ENCODE measurements around the gene KRTAP12-4.

Gene KRTAP12-4

DNA sequence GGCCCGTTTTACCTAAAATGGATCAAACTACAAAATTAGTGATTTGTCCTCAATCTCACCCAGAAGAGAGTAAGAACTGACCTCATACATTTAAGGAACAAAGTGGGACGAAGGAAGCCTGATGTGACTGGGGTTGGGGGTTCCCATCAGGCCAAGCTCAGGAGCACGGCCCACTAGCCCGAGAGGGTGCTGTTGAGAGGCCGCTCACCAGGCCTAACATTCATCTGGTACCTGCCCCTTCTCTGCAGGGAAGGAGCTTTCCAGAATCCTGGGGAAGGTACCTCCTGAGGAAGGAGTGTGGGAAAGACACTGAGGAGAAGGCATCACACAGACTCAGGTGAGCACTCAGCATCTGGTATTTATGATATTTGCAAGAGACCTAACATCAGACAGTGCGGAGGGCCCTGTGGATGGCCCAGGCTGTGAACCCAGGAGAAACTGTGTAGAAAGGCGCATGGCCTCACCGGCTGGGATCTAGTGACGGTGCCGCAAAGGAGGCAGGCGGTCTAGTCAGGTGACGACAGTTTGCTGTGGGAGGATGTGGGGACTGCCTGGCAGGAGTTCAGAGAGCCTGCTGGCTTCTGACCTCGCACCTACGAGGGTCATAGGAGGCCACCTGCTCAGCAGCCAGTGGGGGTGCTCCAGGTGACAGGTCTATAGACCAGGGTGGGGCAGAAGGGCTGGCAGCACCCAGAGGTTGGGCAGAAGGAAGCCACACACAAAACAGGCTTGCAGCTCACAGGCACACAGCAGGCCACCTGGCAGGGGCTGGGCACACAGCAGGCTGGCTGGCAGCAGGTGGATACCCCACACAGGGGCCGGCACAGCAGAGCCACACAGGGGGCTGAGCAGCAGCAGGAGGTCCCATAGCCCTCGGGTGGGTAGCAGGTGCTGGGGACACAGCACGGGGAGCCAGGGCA, 543 bp downstream of the KRTAP12-4 start:
- Histone ChIP-seq H3K9ac (ENCODE audit: low read length) (no peak overlapping the region), H4K20me1 (ENCODE audit: low read depth, low read length) (no peaks in the 10 kb centered on the region), H3K4me3 (ENCODE audit: insufficient read depth, low read length, poor library complexity, severe bottlenecking) (no peak overlapping the region), H3K27ac (ENCODE audit: low read depth, low read length) (no peak overlapping the region), H3K9me3 (ENCODE audit: insufficient read depth, low read length) (no peaks in the 10 kb centered on the region), H3K36me3 (ENCODE audit: low read length) (no peaks in the 10 kb centered on the region), H3K79me2 (ENCODE audit: insufficient read depth, low read length) (no peaks in the 10 kb centered on the region), H3K9me2 (replicated peaks; ENCODE audit: insufficient read depth, low read length) (no peaks in the 10 kb centered on the region), H3K4me2 (ENCODE audit: low read depth, low read length, poor library complexity, severe bottlenecking) (no peak overlapping the region), H3K27me3 (ENCODE audit: low read length) (no peaks in the 10 kb centered on the region), H3F3A (ENCODE audit: insufficient read depth) (no peaks in the 10 kb centered on the region), H2AFZ (ENCODE audit: low read depth, low read length, severe bottlenecking) (no peak overlapping the region)
- TF ChIP-seq, protein P1, sequence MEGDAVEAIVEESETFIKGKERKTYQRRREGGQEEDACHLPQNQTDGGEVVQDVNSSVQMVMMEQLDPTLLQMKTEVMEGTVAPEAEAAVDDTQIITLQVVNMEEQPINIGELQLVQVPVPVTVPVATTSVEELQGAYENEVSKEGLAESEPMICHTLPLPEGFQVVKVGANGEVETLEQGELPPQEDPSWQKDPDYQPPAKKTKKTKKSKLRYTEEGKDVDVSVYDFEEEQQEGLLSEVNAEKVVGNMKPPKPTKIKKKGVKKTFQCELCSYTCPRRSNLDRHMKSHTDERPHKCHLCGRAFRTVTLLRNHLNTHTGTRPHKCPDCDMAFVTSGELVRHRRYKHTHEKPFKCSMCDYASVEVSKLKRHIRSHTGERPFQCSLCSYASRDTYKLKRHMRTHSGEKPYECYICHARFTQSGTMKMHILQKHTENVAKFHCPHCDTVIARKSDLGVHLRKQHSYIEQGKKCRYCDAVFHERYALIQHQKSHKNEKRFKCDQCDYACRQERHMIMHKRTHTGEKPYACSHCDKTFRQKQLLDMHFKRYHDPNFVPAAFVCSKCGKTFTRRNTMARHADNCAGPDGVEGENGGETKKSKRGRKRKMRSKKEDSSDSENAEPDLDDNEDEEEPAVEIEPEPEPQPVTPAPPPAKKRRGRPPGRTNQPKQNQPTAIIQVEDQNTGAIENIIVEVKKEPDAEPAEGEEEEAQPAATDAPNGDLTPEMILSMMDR (IDR thresholded peaks at IDR 0.05; ENCODE audit: insufficient read depth, low read length, poor library complexity, severe bottlenecking), result no peak
- no peak for TF ChIP-seq EZH2phosphoT487 (conservative IDR thresholded peaks at IDR 0.05; ENCODE audit: low read length)

DNA sequence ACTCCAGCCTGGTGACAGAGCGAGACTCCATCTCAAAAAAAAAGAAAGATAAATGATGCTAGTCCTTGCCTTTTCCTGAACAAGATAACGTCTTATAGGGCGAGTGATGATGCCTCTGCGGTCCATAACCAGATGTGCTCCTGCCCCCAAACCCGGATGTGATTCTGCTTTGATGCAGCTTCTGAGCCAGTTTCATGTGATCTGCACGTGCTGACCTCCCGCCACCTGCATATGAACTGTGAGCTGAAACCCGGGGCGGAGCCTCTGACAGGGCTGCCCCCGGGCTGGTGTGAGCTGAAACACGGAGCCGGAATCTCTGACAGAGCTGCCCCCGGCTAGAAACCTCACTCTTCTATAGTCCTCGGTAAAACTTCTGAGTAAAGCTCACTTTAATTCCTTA, 1.3 kb downstream of the KRTAP12-4 start:
- TF ChIP-seq, protein P1 (IDR thresholded peaks at IDR 0.05; ENCODE audit: insufficient read depth, low read length, poor library complexity, severe bottlenecking), result no peak
- TF ChIP-seq EZH2phosphoT487 (conservative IDR thresholded peaks at IDR 0.05; ENCODE audit: low read length), result no peak
- Histone ChIP-seq H3F3A (ENCODE audit: insufficient read depth) (no peaks in the 10 kb centered on the region), H3K27ac (ENCODE audit: low read depth, low read length) (no peak overlapping the region), H3K79me2 (ENCODE audit: insufficient read depth, low read length) (no peaks in the 10 kb centered on the region), H4K20me1 (ENCODE audit: low read depth, low read length) (no peaks in the 10 kb centered on the region), H3K9me2 (replicated peaks; ENCODE audit: insufficient read depth, low read length) (no peaks in the 10 kb centered on the region), H3K9me3 (ENCODE audit: insufficient read depth, low read length) (no peaks in the 10 kb centered on the region), H3K9ac (ENCODE audit: low read length) (no peak overlapping the region), H3K27me3 (ENCODE audit: low read length) (no peaks in the 10 kb centered on the region), H2AFZ (ENCODE audit: low read depth, low read length, severe bottlenecking) (no peak overlapping the region), H3K4me2 (ENCODE audit: low read depth, low read length, poor library complexity, severe bottlenecking) (no peak overlapping the region), H3K36me3 (ENCODE audit: low read length) (no peaks in the 10 kb centered on the region), H3K4me3 (ENCODE audit: insufficient read depth, low read length, poor library complexity, severe bottlenecking) (no peak overlapping the region)

DNA sequence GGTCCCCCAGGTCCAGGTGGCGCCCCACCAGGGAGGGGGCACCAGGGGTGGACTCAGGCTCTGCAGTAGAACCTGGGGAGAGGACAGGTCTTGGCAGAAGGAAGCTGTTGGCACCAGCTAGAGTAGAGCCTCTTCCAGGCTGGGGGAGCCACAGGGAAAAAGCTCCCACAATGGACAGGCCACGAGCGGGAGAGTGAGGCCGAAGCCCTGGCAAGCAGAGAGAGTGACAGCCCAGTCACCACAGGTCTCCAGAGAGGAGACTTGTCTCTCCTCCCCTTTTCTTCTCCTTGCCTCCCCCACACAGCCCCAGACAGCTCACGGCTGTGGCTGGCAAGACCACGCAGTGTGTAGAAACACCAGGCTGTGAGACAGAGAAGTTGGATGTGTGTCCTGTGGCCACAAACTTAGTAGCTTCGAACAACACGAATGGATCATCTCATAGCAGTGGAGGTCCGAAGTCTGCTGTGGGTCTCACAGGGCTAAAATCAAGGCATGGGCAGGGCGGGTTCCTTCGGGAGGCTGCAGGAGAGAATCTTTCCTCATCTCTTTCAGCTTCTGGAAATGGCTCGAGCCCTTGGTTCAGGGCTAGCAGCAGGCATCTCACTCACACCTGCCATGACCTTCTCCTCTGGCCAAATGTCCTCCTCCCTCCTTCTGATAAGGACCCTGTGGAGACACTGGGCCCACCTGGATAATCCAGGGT, 3.3 kb downstream of the KRTAP12-4 start:
- Histone ChIP-seq H3K4me3 (ENCODE audit: insufficient read depth, low read length, poor library complexity, severe bottlenecking) (no peak overlapping the region), H3K9ac (ENCODE audit: low read length) (no peak overlapping the region), H3K79me2 (ENCODE audit: insufficient read depth, low read length) (no peaks in the 10 kb centered on the region), H4K20me1 (ENCODE audit: low read depth, low read length) (no peaks in the 10 kb centered on the region), H3K27me3 (ENCODE audit: low read length) (no peaks in the 10 kb centered on the region), H3K9me2 (replicated peaks; ENCODE audit: insufficient read depth, low read length) (no peaks in the 10 kb centered on the region), H3K36me3 (ENCODE audit: low read length) (no peaks in the 10 kb centered on the region), H3K9me3 (ENCODE audit: insufficient read depth, low read length) (no peaks in the 10 kb centered on the region), H2AFZ (ENCODE audit: low read depth, low read length, severe bottlenecking) (no peak overlapping the region), H3K4me2 (ENCODE audit: low read depth, low read length, poor library complexity, severe bottlenecking) (no peak overlapping the region), H3K27ac (ENCODE audit: low read depth, low read length) (no peak overlapping the region), H3F3A (ENCODE audit: insufficient read depth) (no peaks in the 10 kb centered on the region)
- TF ChIP-seq, protein P1 (IDR thresholded peaks at IDR 0.05; ENCODE audit: insufficient read depth, low read length, poor library complexity, severe bottlenecking), result no peak
- no peak for TF ChIP-seq EZH2phosphoT487 (conservative IDR thresholded peaks at IDR 0.05; ENCODE audit: low read length)
